Breast epithelium (tissue), 4 donors: Measurements from ENCODE around the gene ALDH1A1. TPM values are rescaled to one million over a fixed set of nuclear protein-coding genes. Genes with fewer than 3 reads are reported as not detected.

ENCODE experiments used
- DNase-seq, 2 donors: peaks; one replicate each; pipeline ENCODE4 v3.0.0-alpha.2; 2019; ENCODE audit warnings: low spot score in 2 of 2
- H3K27ac ChIP-seq, 2 donors: fragments of 200-600 bp; sonication (generic) in 1 of 2; one replicate each; pipeline ENCODE4 v1.5.1; 2016 to 2019; ENCODE audit warnings: mild to moderate bottlenecking in 1 of 2
- H3K27me3 ChIP-seq, 2 donors: fragments of 200-600 bp; sonication (generic) in 1 of 2; one replicate each; pipeline versions ENCODE4 v1.5.1 to v1.6.0; 2017 to 2019; ENCODE audit warnings: control low read depth in 1 of 2, mild to moderate bottlenecking in 1 of 2
- H3K36me3 ChIP-seq: fragments of 200-600 bp; one replicate; pipeline ENCODE4 v1.5.1; 2019
- H3K4me1 ChIP-seq, 2 donors: fragments of 200-600 bp; sonication (generic); one replicate each; pipeline ENCODE4 v1.5.1; 2016 to 2019; ENCODE audit warnings: control low read depth in 1 of 2
- H3K4me3 ChIP-seq, 3 donors: fragments of 200-600 bp; sonication (generic); 1 replicate in 2 of 3; 2 replicates in 1 of 3; pipeline ENCODE4 v1.5.1; 2016 to 2019; ENCODE audit warnings: mild to moderate bottlenecking in 3 of 3, moderate library complexity in 2 of 3
- H3K9me3 ChIP-seq, 2 donors: fragments of 200-600 bp; sonication (generic) in 1 of 2; one replicate each; pipeline ENCODE4 v1.5.1; 2016 to 2019; ENCODE audit warnings: control low read depth in 1 of 2
- POLR2A ChIP-seq: fragments of 450-650 bp; IDR thresholded peaks from one replicate; pipeline ENCODE4 v1.6.1; 2016; ENCODE audit warnings: antibody characterized with exemption, mild to moderate bottlenecking, moderate library complexity
- POLR2AphosphoS5 ChIP-seq, 3 donors: sonication (generic); formaldehyde crosslinking; IDR thresholded peaks; one replicate each; pipeline ENCODE4 v1.6.1; 2017; ENCODE audit warnings: antibody characterized with exemption in 3 of 3
- intact Hi-C: fragments of 100-400 bp; cut with DNase I; formaldehyde crosslinking; loops from one replicate; pipeline ENCODE4 v1.15.1; 2023; ENCODE audit warnings: low total_unique reads
- total RNA-seq, 3 donors: library from RNA; depleted of rRNA; stranded (reverse); fragments of >200 nt; gene quantifications; one replicate each; pipeline ENCODE4 v1.1.0, GENCODE V29; 2016
- TF ChIP-seq, protein P1 (sequence below), 3 donors: fragments of 450-650 bp; IDR thresholded peaks; one replicate each; pipeline ENCODE4 v1.5.1; 2016 to 2017; ENCODE audit warnings: antibody characterized with exemption in 3 of 3, mild to moderate bottlenecking in 3 of 3, moderate library complexity in 3 of 3

ALDH1A1 gene
- total RNA-seq, 3 donors from 2014 or later = 67.2 to 233 (median 80.1) TPM

DNA sequence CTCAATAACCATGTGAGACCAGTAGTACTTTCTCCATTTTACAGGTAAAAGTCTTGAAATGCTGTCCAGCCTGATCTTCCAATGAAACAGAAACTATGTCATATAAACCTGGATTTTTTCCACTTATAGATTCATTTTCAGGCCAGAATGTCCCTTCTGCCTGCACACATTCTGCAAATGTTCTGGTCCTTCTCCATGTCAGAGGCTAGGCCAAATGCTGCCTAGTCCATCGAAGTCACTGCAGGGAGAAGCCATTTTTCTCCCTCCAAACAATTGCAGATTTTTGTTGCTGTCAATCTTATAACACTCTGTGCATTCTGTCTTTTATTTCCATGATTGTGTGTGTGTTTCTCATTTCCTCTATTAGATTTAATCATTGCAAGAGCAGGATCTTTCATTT, 59.4 kb downstream of the ALDH1A1 start:
- intact Hi-C loops = no loop called here
- no peak overlapping the region for H3K4me3 ChIP-seq
- H3K27ac ChIP-seq = no peak overlapping the region
- no peaks in the 10 kb centered on the region for H3K36me3 ChIP-seq
- no peaks in the 10 kb centered on the region for H3K4me1 ChIP-seq
- no peaks in the 10 kb centered on the region for H3K27me3 ChIP-seq
- TF ChIP-seq, protein P1, sequence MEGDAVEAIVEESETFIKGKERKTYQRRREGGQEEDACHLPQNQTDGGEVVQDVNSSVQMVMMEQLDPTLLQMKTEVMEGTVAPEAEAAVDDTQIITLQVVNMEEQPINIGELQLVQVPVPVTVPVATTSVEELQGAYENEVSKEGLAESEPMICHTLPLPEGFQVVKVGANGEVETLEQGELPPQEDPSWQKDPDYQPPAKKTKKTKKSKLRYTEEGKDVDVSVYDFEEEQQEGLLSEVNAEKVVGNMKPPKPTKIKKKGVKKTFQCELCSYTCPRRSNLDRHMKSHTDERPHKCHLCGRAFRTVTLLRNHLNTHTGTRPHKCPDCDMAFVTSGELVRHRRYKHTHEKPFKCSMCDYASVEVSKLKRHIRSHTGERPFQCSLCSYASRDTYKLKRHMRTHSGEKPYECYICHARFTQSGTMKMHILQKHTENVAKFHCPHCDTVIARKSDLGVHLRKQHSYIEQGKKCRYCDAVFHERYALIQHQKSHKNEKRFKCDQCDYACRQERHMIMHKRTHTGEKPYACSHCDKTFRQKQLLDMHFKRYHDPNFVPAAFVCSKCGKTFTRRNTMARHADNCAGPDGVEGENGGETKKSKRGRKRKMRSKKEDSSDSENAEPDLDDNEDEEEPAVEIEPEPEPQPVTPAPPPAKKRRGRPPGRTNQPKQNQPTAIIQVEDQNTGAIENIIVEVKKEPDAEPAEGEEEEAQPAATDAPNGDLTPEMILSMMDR (IDR thresholded peaks at IDR 0.05) = no peak
- TF ChIP-seq POLR2AphosphoS5 (IDR thresholded peaks at IDR 0.05) (no peak), POLR2A (no peak)
- no peak for DNase-seq
- H3K9me3 ChIP-seq = no peaks in the 10 kb centered on the region

DNA sequence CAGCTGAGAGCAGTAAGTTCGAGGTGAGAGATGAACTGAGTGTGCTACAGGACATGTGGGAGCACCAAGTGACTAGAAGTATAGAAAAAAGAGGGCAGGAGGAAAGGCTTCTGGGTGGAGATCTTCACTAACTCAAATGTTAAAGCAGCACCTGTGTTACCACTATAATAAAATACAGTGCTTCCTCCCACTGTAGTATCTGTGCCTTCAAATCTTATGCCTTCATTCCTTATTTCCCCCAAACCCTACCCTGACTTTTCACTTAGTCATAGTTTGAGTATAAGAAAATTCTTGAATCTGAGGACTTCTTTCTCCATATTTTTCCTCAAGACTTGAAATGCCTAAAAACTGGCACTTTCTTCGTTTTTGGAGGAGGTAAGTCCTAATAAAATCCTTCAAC, 61.8 kb downstream of the ALDH1A1 start:
- Histone ChIP-seq H3K4me3 (no peak overlapping the region), H3K27me3 (no peaks in the 10 kb centered on the region), H3K27ac (no peak overlapping the region), H3K36me3 (no peaks in the 10 kb centered on the region), H3K4me1 (no peaks in the 10 kb centered on the region), H3K9me3 (no peaks in the 10 kb centered on the region)
- DNase-seq = no peak
- no peak for TF ChIP-seq POLR2A
- no peak for TF ChIP-seq POLR2AphosphoS5 (IDR thresholded peaks at IDR 0.05)
- TF ChIP-seq, protein P1 (IDR thresholded peaks at IDR 0.05) = no peak
- intact Hi-C loops = no loop called here

- Histone ChIP-seq H3K4me3 (no peak overlapping the region), H3K4me1 (no peaks in the 10 kb centered on the region), H3K27ac (no peak overlapping the region), H3K36me3 (no peaks in the 10 kb centered on the region), H3K9me3 (no peaks in the 10 kb centered on the region), H3K27me3 (no peaks in the 10 kb centered on the region)
- intact Hi-C loops = no loop called here
- TF ChIP-seq, protein P1 (IDR thresholded peaks at IDR 0.05) = no peak
- no peak for DNase-seq
Measured at GRCh38 chr9:72888943-72889342, 63.9 kb downstream of the ALDH1A1 start.

- H3K4me3 ChIP-seq = no peak overlapping the region
- H3K4me1 ChIP-seq = no peaks in the 10 kb centered on the region
- intact Hi-C loops = no loop called here
- DNase-seq = no peak
- TF ChIP-seq, protein P1 (IDR thresholded peaks at IDR 0.05) = no peak
- TF ChIP-seq POLR2A = no peak
- no peaks in the 10 kb centered on the region for H3K9me3 ChIP-seq
- no peaks in the 10 kb centered on the region for H3K27me3 ChIP-seq
- H3K36me3 ChIP-seq = no peaks in the 10 kb centered on the region
- H3K27ac ChIP-seq = no peak overlapping the region
Measured at GRCh38 chr9:72888067-72888466, 64.8 kb downstream of the ALDH1A1 start.

DNA sequence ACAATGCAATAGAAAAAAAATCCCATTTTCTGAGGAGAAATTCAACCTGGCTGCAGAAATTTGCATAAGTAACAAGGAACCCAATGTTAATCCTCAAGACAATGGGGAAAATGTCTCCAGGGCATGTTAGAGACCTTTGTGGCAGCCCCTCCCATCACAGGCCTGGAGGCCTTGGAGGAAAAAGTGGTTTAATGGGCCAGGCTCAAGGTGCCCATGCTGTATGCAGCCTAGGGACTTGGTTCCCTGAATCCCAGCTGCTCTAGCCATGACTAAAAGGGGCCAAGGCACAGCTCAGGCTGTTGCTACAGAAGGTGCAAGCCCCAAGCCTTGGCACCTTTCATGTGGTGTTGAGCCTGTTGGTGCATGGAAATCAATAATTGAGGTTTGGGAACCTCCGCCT, 66.5 kb downstream of the ALDH1A1 start:
- Histone ChIP-seq H3K4me3 (no peak overlapping the region), H3K4me1 (no peaks in the 10 kb centered on the region), H3K27ac (no peak overlapping the region), H3K27me3 (no peaks in the 10 kb centered on the region), H3K9me3 (no peaks in the 10 kb centered on the region), H3K36me3 (no peaks in the 10 kb centered on the region)
- intact Hi-C loops = no loop called here
- TF ChIP-seq, protein P1 (IDR thresholded peaks at IDR 0.05) = no peak
- TF ChIP-seq POLR2AphosphoS5 (IDR thresholded peaks at IDR 0.05) = no peak
- no peak for TF ChIP-seq POLR2A
- DNase-seq = no peak
